ENCODE measurements around the gene IGF1R.

IGF1R gene

GRCh38 chr15:98684995-98685525 is 36.7 kb downstream of the IGF1R start:
- no peaks in the 10 kb centered on the region for H3K27me3 ChIP-seq (ENCODE audit: control insufficient read depth, insufficient read depth, low read length)
- no peak overlapping the region for H3K27ac ChIP-seq (ENCODE audit: low read length)
- no peak overlapping the region for H3K4me3 ChIP-seq (ENCODE audit: low read length)
- no CpG with 5 or more reads among the region's 5 CpGs for WGBS (ENCODE audit: insufficient coverage, insufficient read length)
- H3K9me3 ChIP-seq (ENCODE audit: control insufficient read depth, insufficient read depth, low read length), result no peaks in the 10 kb centered on the region
- no peak for DNase-seq (ENCODE audit: low read depth, low spot score)
- H3K4me1 ChIP-seq (ENCODE audit: control insufficient read depth, insufficient read depth, low read length), result peaks cover 25% of the 10 kb centered on the region
- no peaks in the 10 kb centered on the region; the same call in 1 of the 2 replicates for H3K36me3 ChIP-seq (ENCODE audit: control insufficient read depth, insufficient read depth, low read length)

- DNase-seq (ENCODE audit: low read depth, low spot score), result no peak
- WGBS (ENCODE audit: insufficient coverage, insufficient read length), result no CpG with 5 or more reads among the region's 5 CpGs
- Histone ChIP-seq H3K27me3 (ENCODE audit: control insufficient read depth, insufficient read depth, low read length) (no peaks in the 10 kb centered on the region), H3K27ac (ENCODE audit: low read length) (no peak overlapping the region), H3K36me3 (ENCODE audit: control insufficient read depth, insufficient read depth, low read length) (no peaks in the 10 kb centered on the region; the same call in 1 of the 2 replicates), H3K4me3 (ENCODE audit: low read length) (no peak overlapping the region), H3K9me3 (ENCODE audit: control insufficient read depth, insufficient read depth, low read length) (no peaks in the 10 kb centered on the region), H3K4me1 (ENCODE audit: control insufficient read depth, insufficient read depth, low read length) (peaks cover 23% of the 10 kb centered on the region)
Observed at GRCh38 chr15:98686983-98687382, 38.6 kb downstream of the IGF1R start.

GRCh38 chr15:98689431-98689861 is 41.1 kb downstream of the IGF1R start:
- H3K27ac ChIP-seq (ENCODE audit: low read length), result no peak overlapping the region
- WGBS (ENCODE audit: insufficient coverage, insufficient read length), result no CpG with 5 or more reads among the region's 5 CpGs
- H3K4me3 ChIP-seq (ENCODE audit: low read length), result no peak overlapping the region
- no peak for DNase-seq (ENCODE audit: low read depth, low spot score)
- H3K9me3 ChIP-seq (ENCODE audit: control insufficient read depth, insufficient read depth, low read length), result no peaks in the 10 kb centered on the region
- no peaks in the 10 kb centered on the region for H3K36me3 ChIP-seq (ENCODE audit: control insufficient read depth, insufficient read depth, low read length)
- peaks cover 22% of the 10 kb centered on the region for H3K4me1 ChIP-seq (ENCODE audit: control insufficient read depth, insufficient read depth, low read length)
- H3K27me3 ChIP-seq (ENCODE audit: control insufficient read depth, insufficient read depth, low read length), result no peaks in the 10 kb centered on the region

GRCh38 chr15:98690272-98690950 is 42.1 kb downstream of the IGF1R start:
- peaks cover 22% of the 10 kb centered on the region for H3K4me1 ChIP-seq (ENCODE audit: control insufficient read depth, insufficient read depth, low read length)
- H3K27me3 ChIP-seq (ENCODE audit: control insufficient read depth, insufficient read depth, low read length), result no peaks in the 10 kb centered on the region
- no peak overlapping the region for H3K27ac ChIP-seq (ENCODE audit: low read length)
- no CpG with 5 or more reads among the region's 6 CpGs for WGBS (ENCODE audit: insufficient coverage, insufficient read length)
- no peaks in the 10 kb centered on the region for H3K36me3 ChIP-seq (ENCODE audit: control insufficient read depth, insufficient read depth, low read length)
- H3K9me3 ChIP-seq (ENCODE audit: control insufficient read depth, insufficient read depth, low read length), result no peaks in the 10 kb centered on the region
- no peak for DNase-seq (ENCODE audit: low read depth, low spot score)
- no peak overlapping the region for H3K4me3 ChIP-seq (ENCODE audit: low read length)

- Histone ChIP-seq H3K27ac (ENCODE audit: low read length) (no peak overlapping the region), H3K4me3 (ENCODE audit: low read length) (no peak overlapping the region), H3K9me3 (ENCODE audit: control insufficient read depth, insufficient read depth, low read length) (no peaks in the 10 kb centered on the region), H3K36me3 (ENCODE audit: control insufficient read depth, insufficient read depth, low read length) (no peaks in the 10 kb centered on the region), H3K4me1 (ENCODE audit: control insufficient read depth, insufficient read depth, low read length) (peaks cover 19% of the 10 kb centered on the region), H3K27me3 (ENCODE audit: control insufficient read depth, insufficient read depth, low read length) (no peaks in the 10 kb centered on the region)
- no CpG with 5 or more reads among the region's 2 CpGs for WGBS (ENCODE audit: insufficient coverage, insufficient read length)
- no peak for DNase-seq (ENCODE audit: low read depth, low spot score)
Observed at GRCh38 chr15:98692213-98692612, 43.9 kb downstream of the IGF1R start.

GRCh38 chr15:98694161-98694560 is 45.8 kb downstream of the IGF1R start:
- DNase-seq (ENCODE audit: low read depth, low spot score), result no peak
- no peaks in the 10 kb centered on the region for H3K9me3 ChIP-seq (ENCODE audit: control insufficient read depth, insufficient read depth, low read length)
- WGBS (ENCODE audit: insufficient coverage, insufficient read length), result no CpG with 5 or more reads among the region's 6 CpGs
- H3K27ac ChIP-seq (ENCODE audit: low read length), result no peak overlapping the region
- H3K4me1 ChIP-seq (ENCODE audit: control insufficient read depth, insufficient read depth, low read length), result peaks cover 16% of the 10 kb centered on the region
- H3K27me3 ChIP-seq (ENCODE audit: control insufficient read depth, insufficient read depth, low read length), result no peaks in the 10 kb centered on the region
- no peaks in the 10 kb centered on the region for H3K36me3 ChIP-seq (ENCODE audit: control insufficient read depth, insufficient read depth, low read length)
- H3K4me3 ChIP-seq (ENCODE audit: low read length), result no peak overlapping the region

GRCh38 chr15:98698792-98699191 is 50.5 kb downstream of the IGF1R start:
- no CpG with 5 or more reads among the region's 2 CpGs for WGBS (ENCODE audit: insufficient coverage, insufficient read length)
- no peak for DNase-seq (ENCODE audit: low read depth, low spot score)

GRCh38 chr15:98699591-98700424 is 51.5 kb downstream of the IGF1R start:
- Histone ChIP-seq H3K4me3 (ENCODE audit: low read length) (no peak overlapping the region), H3K27me3 (ENCODE audit: control insufficient read depth, insufficient read depth, low read length) (no peaks in the 10 kb centered on the region), H3K27ac (ENCODE audit: low read length) (no peak overlapping the region), H3K9me3 (ENCODE audit: control insufficient read depth, insufficient read depth, low read length) (no peaks in the 10 kb centered on the region), H3K4me1 (ENCODE audit: control insufficient read depth, insufficient read depth, low read length) (peaks cover 15% of the 10 kb centered on the region), H3K36me3 (ENCODE audit: control insufficient read depth, insufficient read depth, low read length) (no peaks in the 10 kb centered on the region)
- no CpG with 5 or more reads among the region's 11 CpGs for WGBS (ENCODE audit: insufficient coverage, insufficient read length)
- DNase-seq (ENCODE audit: low read depth, low spot score), result no peak

More at GRCh38 chr15:98698792-98699191, 50.5 kb downstream of the IGF1R start:
- Histone ChIP-seq H3K27me3 (ENCODE audit: control insufficient read depth, insufficient read depth, low read length) (no peaks in the 10 kb centered on the region), H3K4me3 (ENCODE audit: low read length) (no peak overlapping the region), H3K36me3 (ENCODE audit: control insufficient read depth, insufficient read depth, low read length) (no peaks in the 10 kb centered on the region), H3K27ac (ENCODE audit: low read length) (no peak overlapping the region), H3K9me3 (ENCODE audit: control insufficient read depth, insufficient read depth, low read length) (no peaks in the 10 kb centered on the region), H3K4me1 (ENCODE audit: control insufficient read depth, insufficient read depth, low read length) (peaks cover 11% of the 10 kb centered on the region)

- Histone ChIP-seq H3K36me3 (ENCODE audit: control insufficient read depth, insufficient read depth, low read length) (no peaks in the 10 kb centered on the region), H3K4me3 (ENCODE audit: low read length) (no peak overlapping the region), H3K27me3 (ENCODE audit: control insufficient read depth, insufficient read depth, low read length) (no peaks in the 10 kb centered on the region), H3K4me1 (ENCODE audit: control insufficient read depth, insufficient read depth, low read length) (peaks cover 15% of the 10 kb centered on the region), H3K27ac (ENCODE audit: low read length) (no peak overlapping the region), H3K9me3 (ENCODE audit: control insufficient read depth, insufficient read depth, low read length) (no peaks in the 10 kb centered on the region)
- no CpG with 5 or more reads among the region's 6 CpGs for WGBS (ENCODE audit: insufficient coverage, insufficient read length)
- DNase-seq (ENCODE audit: low read depth, low spot score), result no peak
Observed at GRCh38 chr15:98700519-98700918, 52.2 kb downstream of the IGF1R start.

GRCh38 chr15:98703126-98703685 is 54.9 kb downstream of the IGF1R start:
- H3K9me3 ChIP-seq (ENCODE audit: control insufficient read depth, insufficient read depth, low read length), result no peaks in the 10 kb centered on the region
- no CpG with 5 or more reads among the region's 6 CpGs for WGBS (ENCODE audit: insufficient coverage, insufficient read length)
- H3K4me1 ChIP-seq (ENCODE audit: control insufficient read depth, insufficient read depth, low read length), result peaks cover 17% of the 10 kb centered on the region
- H3K27ac ChIP-seq (ENCODE audit: low read length), result no peak overlapping the region
- H3K4me3 ChIP-seq (ENCODE audit: low read length), result no peak overlapping the region
- no peak for DNase-seq (ENCODE audit: low read depth, low spot score)
- H3K36me3 ChIP-seq (ENCODE audit: control insufficient read depth, insufficient read depth, low read length), result 0 out of 2 replicates have a peak, but pooled peaks cover 2% of the 10 kb centered on the region
- no peaks in the 10 kb centered on the region for H3K27me3 ChIP-seq (ENCODE audit: control insufficient read depth, insufficient read depth, low read length)
